Activated naive CD4-positive, alpha-beta T cell treated with anti-CD3 and anti-CD28 coated beads, Interleukin-2, amount 50 U/mL, for 16 hours (primary cell): ENCODE measurements around the gene SYTL3.

ENCODE experiments used
- DNase-seq: peaks from one replicate; pipeline ENCODE4 v3.0.0-alpha.2; 2020

Gene SYTL3

GRCh38 chr6:158763434-158764182 lies 113.8 kb downstream of the SYTL3 start:
- DNase-seq, result no peak

- DNase-seq, result no peak
Observed at GRCh38 chr6:158764183-158764849, 114.5 kb downstream of the SYTL3 start.

GRCh38 chr6:158764926-158765325 lies 115.1 kb downstream of the SYTL3 start:
- no peak for DNase-seq

GRCh38 chr6:158765499-158766068 lies 115.7 kb downstream of the SYTL3 start:
- DNase-seq, result no peak

GRCh38 chr6:158766621-158767455 lies 117.0 kb downstream of the SYTL3 start:
- no peak for DNase-seq

- no peak for DNase-seq
Observed at GRCh38 chr6:158767709-158768108, 117.9 kb downstream of the SYTL3 start.

GRCh38 chr6:158768436-158768835 lies 118.6 kb downstream of the SYTL3 start:
- DNase-seq, result no peak

GRCh38 chr6:158769234-158769770 lies 119.4 kb downstream of the SYTL3 start:
- DNase-seq, result no peak

GRCh38 chr6:158769771-158770432 lies 120.0 kb downstream of the SYTL3 start:
- DNase-seq, result no peak

GRCh38 chr6:158770533-158771330 lies 120.9 kb downstream of the SYTL3 start:
- no peak for DNase-seq

GRCh38 chr6:158771399-158772152 lies 121.7 kb downstream of the SYTL3 start:
- no peak for DNase-seq

- DNase-seq, result no peak
Observed at GRCh38 chr6:158772172-158772571, 122.3 kb downstream of the SYTL3 start.

GRCh38 chr6:158772851-158773371 lies 123.1 kb downstream of the SYTL3 start:
- no peak for DNase-seq

GRCh38 chr6:158773581-158774449 lies 124.0 kb downstream of the SYTL3 start:
- DNase-seq, result no peak

GRCh38 chr6:158774717-158775449 lies 125.0 kb downstream of the SYTL3 start:
- DNase-seq, result no peak

GRCh38 chr6:158775832-158776231 lies 126.0 kb downstream of the SYTL3 start:
- DNase-seq, result no peak

- no peak for DNase-seq
Observed at GRCh38 chr6:158776737-158777136, 126.9 kb downstream of the SYTL3 start.

GRCh38 chr6:158777510-158777909 lies 127.7 kb downstream of the SYTL3 start:
- no peak for DNase-seq
